GM12878 (cell line): ENCODE data around the gene ADAMTSL1. TPM values are rescaled to one million over a fixed set of nuclear protein-coding genes. Genes with fewer than 3 reads are reported as not detected.

Experiments used
- ATAC-seq: fragments of 200-7000 bp; cut with Tn5 transposase; 3 replicates; pipeline ENCODE4 v1.9.1; 2020; ENCODE audit warnings: mild to moderate bottlenecking, moderate library complexity
- BruUV-seq: library from RNA; stranded (reverse); fragments of 400-500 nt; replicated peaks from 2 replicates; lab custom pipeline; 2021; lab: Mats Ljungman, UMichigan
- CTCF ChIA-PET: fragments of 300-600 bp; sonication (Branson Sonifier 250); formaldehyde crosslinking; extraction: SDS; loops from one replicate; lab custom pipeline; 2021; ENCODE audit warnings: inconsistent platforms; lab: Yijun Ruan, JAX
- POLR2A ChIA-PET: fragments of 350-600 bp; formaldehyde crosslinking; extraction: SDS; loops from one replicate; lab custom pipeline; 2021; ENCODE audit warnings: inconsistent platforms; lab: Charles Lee
- RAD21 ChIA-PET: fragments of 300-600 bp; sonication (Branson Sonifier 250); formaldehyde crosslinking; loops from one replicate; lab custom pipeline; 2023; ENCODE audit warnings: antibody characterized with exemption; ENCODE audit not compliant: unreplicated experiment; lab: Charles Lee
- SMC1A ChIA-PET: fragments of 300-600 bp; sonication (Branson Sonifier 250); formaldehyde crosslinking; loops from one replicate; lab custom pipeline; 2023; ENCODE audit not compliant: unreplicated experiment, uncharacterized antibody; lab: Charles Lee
- DNase-seq: peaks from one replicate; pipeline ENCODE4 v3.0.0-alpha.2; 2011; ENCODE audit warnings: low read depth, low spot score
- FAIRE-seq: peaks from 3 replicates; lab custom pipeline; 2011; peaks lifted over from hg19 to GRCh38; lab: Jason Lieb, UNC
- H2AFZ ChIP-seq: 2 replicates; pipeline ENCODE4 v1.6.0; 2011; ENCODE audit warnings: low read depth, low read length, control low read depth; ENCODE audit not compliant: control insufficient read depth
- H3K27ac ChIP-seq: 2 replicates; pipeline ENCODE4 v1.5.1; 2011; ENCODE audit warnings: control low read depth; ENCODE audit not compliant: control insufficient read depth, insufficient read depth
- H3K27me3 ChIP-seq, 2 experiments: replicated peaks in 1 of 2; 2 replicates each; pipeline versions ENCODE4 v1.6.0 to v1.6.1; 2011; ENCODE audit warnings: low read length in 1 of 2; ENCODE audit not compliant: control insufficient read depth in 2 of 2, insufficient read depth in 2 of 2
- H3K36me3 ChIP-seq, 2 experiments: 2 replicates each; pipeline ENCODE4 v1.5.1; 2011; ENCODE audit warnings: low read length in 1 of 2; ENCODE audit not compliant: control insufficient read depth in 2 of 2, insufficient read depth in 2 of 2
- H3K4me1 ChIP-seq: 2 replicates; pipeline ENCODE4 v1.6.1; 2011; ENCODE audit warnings: mild to moderate bottlenecking, low read length, moderate library complexity, mixed read lengths; ENCODE audit not compliant: control insufficient read depth, insufficient read depth
- H3K4me2 ChIP-seq: 2 replicates; pipeline ENCODE4 v1.6.0; 2011; ENCODE audit warnings: control low read depth; ENCODE audit not compliant: control insufficient read depth, insufficient read depth
- H3K4me3 ChIP-seq: fragments of 200-600 bp; sonication (generic); 2 replicates; pipeline ENCODE4 v1.5.1; 2016
- H3K79me2 ChIP-seq: 2 replicates; pipeline ENCODE4 v1.6.0; 2011; ENCODE audit warnings: low read length; ENCODE audit not compliant: control insufficient read depth, insufficient read depth
- H3K9ac ChIP-seq: 2 replicates; pipeline ENCODE4 v1.8.0; 2011; ENCODE audit warnings: low read length, control low read depth, mixed read lengths; ENCODE audit not compliant: control insufficient read depth, insufficient read depth
- H3K9me3 ChIP-seq: replicated peaks from 3 replicates; pipeline ENCODE4 v1.5.1; 2011; ENCODE audit warnings: mild to moderate bottlenecking, low read length; ENCODE audit not compliant: control insufficient read depth, insufficient read depth
- H4K20me1 ChIP-seq: 2 replicates; pipeline ENCODE4 v1.6.0; 2011; ENCODE audit not compliant: control insufficient read depth, insufficient read depth
- EED ChIP-seq: sonication (generic); IDR thresholded peaks from 2 replicates; pipeline ENCODE4 v1.6.1; 2016; ENCODE audit warnings: antibody characterized with exemption, low read depth
- EGR1 ChIP-seq, 2 experiments: IDR thresholded peaks; 1 replicate in 1 of 2; 2 replicates in 1 of 2; pipeline ENCODE4 v1.6.1; 2011 to 2012; ENCODE audit warnings: low read depth in 2 of 2, low read length in 2 of 2, borderline replicate concordance in 1 of 2, mild to moderate bottlenecking in 1 of 2, moderate library complexity in 1 of 2
- EZH2 ChIP-seq: IDR thresholded peaks from 2 replicates; pipeline ENCODE4 v1.6.1; 2012; ENCODE audit warnings: low read depth, mild to moderate bottlenecking, control low read depth, inconsistent platforms, low read length, borderline replicate concordance; ENCODE audit not compliant: control insufficient read depth
- HDAC6 ChIP-seq: fragments of 200-600 bp; sonication (generic); IDR thresholded peaks from one replicate; pipeline ENCODE4 v1.8.0; 2017; ENCODE audit warnings: antibody characterized with exemption; ENCODE audit not compliant: unreplicated experiment
- KAT2A ChIP-seq: conservative IDR thresholded peaks from 2 replicates; pipeline ENCODE4 v1.6.1; 2011; ENCODE audit warnings: low read depth, low read length; ENCODE audit not compliant: control insufficient read depth
- MLLT1 ChIP-seq: fragments of 450-650 bp; IDR thresholded peaks from 2 replicates; pipeline ENCODE4 v1.6.1; 2016; ENCODE audit warnings: mild to moderate bottlenecking
- NBN ChIP-seq: fragments of 450-650 bp; IDR thresholded peaks from 2 replicates; pipeline ENCODE4 v1.6.1; 2016
- NFIC ChIP-seq: IDR thresholded peaks from 2 replicates; pipeline ENCODE4 v1.6.1; 2012; ENCODE audit warnings: low read depth, mild to moderate bottlenecking, inconsistent platforms, low read length, moderate library complexity
- PAX5 ChIP-seq: IDR thresholded peaks from 2 replicates; pipeline ENCODE4 v1.6.1; 2011; ENCODE audit warnings: low read depth, low read length, borderline replicate concordance
- POLR2AphosphoS2 ChIP-seq: IDR thresholded peaks from 2 replicates; pipeline ENCODE4 v1.6.1; 2011; ENCODE audit warnings: low read depth, mild to moderate bottlenecking, low read length, improper control_type of control experiment, moderate library complexity
- RELA ChIP-seq: fragments of 450-650 bp; IDR thresholded peaks from 2 replicates; pipeline ENCODE4 v1.8.0; 2014; ENCODE audit warnings: borderline replicate concordance; ENCODE audit not compliant: partially characterized antibody
- STAT1 ChIP-seq: fragments of 450-650 bp; conservative IDR thresholded peaks from 2 replicates; pipeline ENCODE4 v1.6.1; 2014; ENCODE audit warnings: antibody characterized with exemption, mild to moderate bottlenecking
- STAT3 ChIP-seq: IDR thresholded peaks from 2 replicates; pipeline ENCODE4 v1.6.1; 2011; ENCODE audit warnings: low read depth, low read length, improper control_type of control experiment
- SUZ12 ChIP-seq: fragments of 200-600 bp; sonication (generic); IDR thresholded peaks from one replicate; pipeline ENCODE4 v1.6.1; 2018; ENCODE audit warnings: antibody characterized with exemption, mild to moderate bottlenecking; ENCODE audit not compliant: unreplicated experiment
- TBL1XR1 ChIP-seq: IDR thresholded peaks from 2 replicates; pipeline ENCODE4 v1.6.1; 2012; ENCODE audit warnings: low read depth, low read length, improper control_type of control experiment
- YY1 ChIP-seq: IDR thresholded peaks from 2 replicates; pipeline ENCODE4 v1.6.1; 2011; ENCODE audit warnings: low read depth, mild to moderate bottlenecking, low read length
- ZNF622 ChIP-seq: fragments of 450-650 bp; IDR thresholded peaks from 2 replicates; pipeline ENCODE4 v1.6.1; 2017; ENCODE audit warnings: mild to moderate bottlenecking, inconsistent platforms
- in situ Hi-C: fragments of 300-500 bp; cut with MboI; formaldehyde crosslinking; loops from 9 replicates; pipeline ENCODE4 v1.14.3; 2018; ENCODE audit warnings: mixed read lengths
- intact Hi-C: fragments of 100-400 bp; cut with micrococcal nuclease; formaldehyde crosslinking; loops from one replicate; pipeline ENCODE4 v1.14.2; 2022; ENCODE audit not compliant: unreplicated experiment
- polyA plus RNA-seq, 11 experiments: library from polyadenylated mRNA; depleted of rRNA in 4 of 11; unstranded in 6 of 11; stranded (reverse) in 5 of 11; fragments of >200 nt; fragmentation: Nextera tagmentation in 4 of 11; fragmentation: Illumina TruSeq in 1 of 11; extraction: Ambion mirVana in 4 of 11; extraction: Trizol in 1 of 11; gene quantifications; 1 replicate in 1 of 11; 2 replicates in 10 of 11; pipeline versions ENCODE4 v1.2.1 to v1.2.3, GENCODE V29; 2011 to 2016; ENCODE audit warnings: inconsistent platforms in 2 of 11, missing spikeins in 2 of 11, low read depth in 1 of 11
- total RNA-seq, 4 experiments: library from RNA; depleted of rRNA in 3 of 4; stranded (reverse); fragments of >200 nt in 3 of 4; fragmentation: Illumina TruSeq in 1 of 4; extraction: Trizol in 1 of 4; gene quantifications; 2 replicates each; pipeline versions ENCODE4 v1.2.1 to v1.2.3, GENCODE V29; 2013 to 2021
- TF ChIP-seq, protein P1 (sequence below): IDR thresholded peaks from 2 replicates; pipeline ENCODE4 v1.6.1; 2011; ENCODE audit warnings: borderline replicate concordance, low read depth, mild to moderate bottlenecking, moderate library complexity, low read length; ENCODE audit not compliant: insufficient read depth, poor library complexity, severe bottlenecking
- TF ChIP-seq, protein P2 (sequence below): fragments of 450-650 bp; IDR thresholded peaks from 2 replicates; pipeline ENCODE4 v1.6.1; 2016; ENCODE audit warnings: mild to moderate bottlenecking, moderate library complexity, borderline replicate concordance

ADAMTSL1 gene
- total and polyA plus RNA-seq, 10 of the 15 experiments (the other 5 are each of a cell fraction or from before 2014, with no cell fraction given), result 0.01 to 0.10 (median 0.07) TPM; not detected in 6

DNA sequence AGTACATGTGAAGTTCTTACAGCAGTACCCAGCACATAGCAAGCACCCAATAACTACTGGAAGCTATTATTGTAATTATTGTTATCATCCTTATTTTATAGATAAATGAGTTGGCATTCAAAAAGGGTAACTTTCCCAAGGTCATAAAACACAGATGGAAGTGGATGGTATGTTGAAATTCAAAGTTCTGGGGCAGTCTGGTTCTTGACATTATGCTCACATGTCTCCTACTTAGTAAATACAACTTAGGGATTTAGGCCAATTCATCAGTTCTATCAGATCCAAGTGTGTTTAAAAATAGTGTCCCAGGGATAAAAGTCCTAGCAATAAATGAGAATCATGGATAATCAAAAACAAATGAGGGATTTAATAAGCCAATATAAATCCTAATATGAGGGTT is 265.2 kb downstream of the ADAMTSL1 start:
- H3K9me3 ChIP-seq, result no peaks in the 10 kb centered on the region
- H3K36me3 ChIP-seq, result no peaks in the 10 kb centered on the region
- FAIRE-seq (no peak), DNase-seq (no peak)
- no TSS peak for BruUV-seq
- in situ Hi-C loops, result no loop called here
- H3K27ac ChIP-seq, result no peak overlapping the region
- no peak overlapping the region for H3K9ac ChIP-seq
- no peaks in the 10 kb centered on the region for H4K20me1 ChIP-seq
- TF ChIP-seq YY1 (no peak), NFIC (no peak), STAT3 (no peak), MLLT1 (no peak), EED (no peak), ZNF622 (no peak), PAX5 (no peak), EGR1 (IDR thresholded peaks at IDR 0.05; ENCODE audit: borderline replicate concordance in 1 of 2, low read depth in 2 of 2, low read length in 2 of 2) (no peak), POLR2AphosphoS2 (no peak), STAT1 (no peak), KAT2A (no peak), EZH2 (no peak), TBL1XR1 (no peak), RELA (no peak), NBN (no peak), SUZ12 (no peak), HDAC6 (no peak)
- TF ChIP-seq, protein P1, sequence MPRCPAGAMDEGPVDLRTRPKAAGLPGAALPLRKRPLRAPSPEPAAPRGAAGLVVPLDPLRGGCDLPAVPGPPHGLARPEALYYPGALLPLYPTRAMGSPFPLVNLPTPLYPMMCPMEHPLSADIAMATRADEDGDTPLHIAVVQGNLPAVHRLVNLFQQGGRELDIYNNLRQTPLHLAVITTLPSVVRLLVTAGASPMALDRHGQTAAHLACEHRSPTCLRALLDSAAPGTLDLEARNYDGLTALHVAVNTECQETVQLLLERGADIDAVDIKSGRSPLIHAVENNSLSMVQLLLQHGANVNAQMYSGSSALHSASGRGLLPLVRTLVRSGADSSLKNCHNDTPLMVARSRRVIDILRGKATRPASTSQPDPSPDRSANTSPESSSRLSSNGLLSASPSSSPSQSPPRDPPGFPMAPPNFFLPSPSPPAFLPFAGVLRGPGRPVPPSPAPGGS, result no peak
- TF ChIP-seq, protein P2, sequence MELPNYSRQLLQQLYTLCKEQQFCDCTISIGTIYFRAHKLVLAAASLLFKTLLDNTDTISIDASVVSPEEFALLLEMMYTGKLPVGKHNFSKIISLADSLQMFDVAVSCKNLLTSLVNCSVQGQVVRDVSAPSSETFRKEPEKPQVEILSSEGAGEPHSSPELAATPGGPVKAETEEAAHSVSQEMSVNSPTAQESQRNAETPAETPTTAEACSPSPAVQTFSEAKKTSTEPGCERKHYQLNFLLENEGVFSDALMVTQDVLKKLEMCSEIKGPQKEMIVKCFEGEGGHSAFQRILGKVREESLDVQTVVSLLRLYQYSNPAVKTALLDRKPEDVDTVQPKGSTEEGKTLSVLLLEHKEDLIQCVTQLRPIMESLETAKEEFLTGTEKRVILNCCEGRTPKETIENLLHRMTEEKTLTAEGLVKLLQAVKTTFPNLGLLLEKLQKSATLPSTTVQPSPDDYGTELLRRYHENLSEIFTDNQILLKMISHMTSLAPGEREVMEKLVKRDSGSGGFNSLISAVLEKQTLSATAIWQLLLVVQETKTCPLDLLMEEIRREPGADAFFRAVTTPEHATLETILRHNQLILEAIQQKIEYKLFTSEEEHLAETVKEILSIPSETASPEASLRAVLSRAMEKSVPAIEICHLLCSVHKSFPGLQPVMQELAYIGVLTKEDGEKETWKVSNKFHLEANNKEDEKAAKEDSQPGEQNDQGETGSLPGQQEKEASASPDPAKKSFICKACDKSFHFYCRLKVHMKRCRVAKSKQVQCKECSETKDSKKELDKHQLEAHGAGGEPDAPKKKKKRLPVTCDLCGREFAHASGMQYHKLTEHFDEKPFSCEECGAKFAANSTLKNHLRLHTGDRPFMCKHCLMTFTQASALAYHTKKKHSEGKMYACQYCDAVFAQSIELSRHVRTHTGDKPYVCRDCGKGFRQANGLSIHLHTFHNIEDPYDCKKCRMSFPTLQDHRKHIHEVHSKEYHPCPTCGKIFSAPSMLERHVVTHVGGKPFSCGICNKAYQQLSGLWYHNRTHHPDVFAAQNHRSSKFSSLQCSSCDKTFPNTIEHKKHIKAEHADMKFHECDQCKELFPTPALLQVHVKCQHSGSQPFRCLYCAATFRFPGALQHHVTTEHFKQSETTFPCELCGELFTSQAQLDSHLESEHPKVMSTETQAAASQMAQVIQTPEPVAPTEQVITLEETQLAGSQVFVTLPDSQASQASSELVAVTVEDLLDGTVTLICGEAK, result no peak
- TF ChIP-seq, all 136 proteins: peak for 0
- SMC1A ChIA-PET, result no interaction called here
- no peak overlapping the region for H3K4me3 ChIP-seq
- RAD21 ChIA-PET, result no interaction called here
- no peaks in the 10 kb centered on the region for H3K79me2 ChIP-seq
- no peak for ATAC-seq
- CTCF ChIA-PET, result no interaction called here
- POLR2A ChIA-PET, result no interaction called here
- intact Hi-C loops, result no loop called here
- no peaks in the 10 kb centered on the region for H3K27me3 ChIP-seq
- H3K4me1 ChIP-seq, result no peaks in the 10 kb centered on the region
- H3K4me2 ChIP-seq, result no peak overlapping the region
- no peak overlapping the region for H2AFZ ChIP-seq
